K562 (cell line): ENCODE results near the gene GABRR1. TPM values are rescaled to one million over a fixed set of nuclear protein-coding genes. Genes with fewer than 3 reads are reported as not detected.

ENCODE experiments used
- ATAC-seq: fragments of 200-7000 bp; cut with Tn5 transposase; 3 replicates; pipeline ENCODE4 v1.9.1; 2020; ENCODE audit warnings: moderate library complexity
- BruUV-seq: library from RNA; stranded (reverse); fragments of 400-500 nt; replicated peaks from 2 replicates; lab custom pipeline; 2021; lab: Mats Ljungman, UMichigan
- CTCF ChIA-PET: fragments of 300-600 bp; formaldehyde crosslinking; extraction: SDS; loops from one replicate; lab custom pipeline; 2021; ENCODE audit warnings: low intra/inter-chr PET ratio; lab: Yijun Ruan, JAX
- POLR2A ChIA-PET: fragments of 300-600, 350-650 bp; sonication (Branson Sonifier 250); formaldehyde crosslinking; extraction: SDS; loops from one replicate; lab custom pipeline; 2021; ENCODE audit warnings: antibody characterized with exemption, inconsistent platforms; lab: Yijun Ruan, JAX
- DNase-seq, 4 experiments: peaks; one replicate each; pipeline versions ENCODE4 v3.0.0 to v3.0.0-alpha.2; 2011 to 2018; ENCODE audit warnings: low spot score in 3 of 4, mixed read lengths in 3 of 4; ENCODE audit errors: extremely low read depth in 1 of 4
- FAIRE-seq: peaks from 2 replicates; lab custom pipeline; 2011; peaks lifted over from hg19 to GRCh38; lab: Jason Lieb, UNC
- H2AFZ ChIP-seq: 2 replicates; pipeline ENCODE4 v1.6.0; 2011; ENCODE audit warnings: low read depth, low read length, control low read depth, inconsistent platforms
- H3K27ac ChIP-seq: fragments of 200-600 bp; 3 replicates; pipeline ENCODE4 v1.8.0; 2011; ENCODE audit warnings: low read depth, mild to moderate bottlenecking, control low read depth, inconsistent platforms, low read length, moderate library complexity, mixed read lengths; ENCODE audit errors: extremely low read depth
- H3K27me3 ChIP-seq, 2 experiments: fragments of 300-600 bp in 1 of 2; 2 replicates in 1 of 2; 3 replicates in 1 of 2; pipeline versions ENCODE4 v1.6.0 to v1.8.0; 2011; ENCODE audit warnings: inconsistent platforms in 2 of 2, low read length in 2 of 2, mild to moderate bottlenecking in 1 of 2, mixed read lengths in 1 of 2, moderate library complexity in 1 of 2; ENCODE audit not compliant: control insufficient read depth in 2 of 2, insufficient read depth in 2 of 2
- H3K36me3 ChIP-seq: fragments of 300-600 bp; 3 replicates; pipeline ENCODE4 v1.8.0; 2011; ENCODE audit warnings: mild to moderate bottlenecking, low read length, inconsistent platforms; ENCODE audit not compliant: control insufficient read depth, insufficient read depth
- H3K4me1 ChIP-seq, 2 experiments: fragments of 200-600 bp in 1 of 2; replicated peaks in 1 of 2; 2 replicates in 1 of 2; 3 replicates in 1 of 2; pipeline versions ENCODE4 v1.5.1 to v1.8.0; 2011; ENCODE audit warnings: inconsistent platforms in 2 of 2, low read length in 2 of 2, mild to moderate bottlenecking in 1 of 2, mixed read lengths in 1 of 2, moderate library complexity in 1 of 2; ENCODE audit not compliant: control insufficient read depth in 2 of 2, insufficient read depth in 2 of 2
- H3K4me2 ChIP-seq: 2 replicates; pipeline ENCODE4 v1.6.1; 2011; ENCODE audit warnings: low read length, control low read depth, inconsistent platforms, mixed read lengths; ENCODE audit not compliant: insufficient read depth
- H3K4me3 ChIP-seq: fragments of 200-600 bp; sonication (generic), shearing (Covaris generic); 2 replicates; pipeline ENCODE4 v1.5.1; 2016; ENCODE audit warnings: control low read depth, inconsistent platforms
- H3K79me2 ChIP-seq: fragments of 200-600 bp; 3 replicates; pipeline ENCODE4 v1.8.0; 2011; ENCODE audit warnings: low read length, inconsistent platforms; ENCODE audit not compliant: control insufficient read depth, insufficient read depth
- H3K9ac ChIP-seq, 2 experiments: 2 replicates each; pipeline versions ENCODE4 v1.6.0 to v1.6.1; 2011; ENCODE audit warnings: low read depth in 2 of 2, low read length in 2 of 2, control low read depth in 1 of 2, inconsistent platforms in 1 of 2, mild to moderate bottlenecking in 1 of 2, mixed read lengths in 1 of 2; ENCODE audit not compliant: insufficient read depth in 1 of 2
- H3K9me1 ChIP-seq: one replicate; pipeline ENCODE4 v1.6.0; 2011; ENCODE audit warnings: inconsistent platforms, mild to moderate bottlenecking, low read length, moderate library complexity; ENCODE audit not compliant: control insufficient read depth, insufficient read depth
- H3K9me3 ChIP-seq: replicated peaks from 2 replicates; pipeline ENCODE4 v1.5.1; 2011; ENCODE audit warnings: low read depth, low read length, inconsistent platforms; ENCODE audit not compliant: control insufficient read depth, insufficient read depth
- H4K20me1 ChIP-seq: replicated peaks from 2 replicates; pipeline ENCODE4 v1.6.1; 2011; ENCODE audit warnings: low read length, inconsistent platforms, mixed read lengths; ENCODE audit not compliant: control insufficient read depth, insufficient read depth
- ATF7 ChIP-seq: fragments of 450-650 bp; IDR thresholded peaks from 2 replicates; pipeline ENCODE4 v1.7.1; 2014; ENCODE audit warnings: mild to moderate bottlenecking, moderate library complexity
- FOXP4 ChIP-seq: sonication (generic); formaldehyde crosslinking; IDR thresholded peaks from 2 replicates; pipeline ENCODE4 v1.8.0; 2022; ENCODE audit warnings: mild to moderate bottlenecking, missing genetic modification reagents, borderline replicate concordance
- GTF2B ChIP-seq: IDR thresholded peaks from 2 replicates; pipeline ENCODE4 v1.6.1; 2011; ENCODE audit not compliant: insufficient read length; ENCODE audit errors: extremely low read depth
- HEY1 ChIP-seq: fragments of 250-450 bp; sonication (Bioruptor Pico); IDR thresholded peaks from 2 replicates; pipeline ENCODE4 v1.5.0; 2020; ENCODE audit warnings: mild to moderate bottlenecking, moderate library complexity, borderline replicate concordance
- ILK ChIP-seq: fragments of 450-650 bp; IDR thresholded peaks from 2 replicates; pipeline ENCODE4 v1.6.1; 2016; ENCODE audit warnings: missing genetic modification characterization, low read depth, mild to moderate bottlenecking, missing compliant biosample characterization, moderate library complexity, borderline replicate concordance
- MEF2A ChIP-seq: IDR thresholded peaks from 2 replicates; pipeline ENCODE4 v1.6.1; 2011; ENCODE audit warnings: low read depth, mild to moderate bottlenecking, low read length, moderate library complexity; ENCODE audit not compliant: control insufficient read depth
- RBBP5 ChIP-seq: fragments of 200-600 bp; sonication (generic); IDR thresholded peaks from 2 replicates; pipeline ENCODE4 v1.6.1; 2012; ENCODE audit warnings: borderline replicate concordance, mild to moderate bottlenecking, low read length, control low read depth, inconsistent platforms; ENCODE audit not compliant: insufficient read depth, poor library complexity, severe bottlenecking
- SMAD4 ChIP-seq: fragments of 250-450 bp; sonication (Bioruptor Pico); conservative IDR thresholded peaks from 2 replicates; pipeline ENCODE4 v1.8.0; 2021; ENCODE audit warnings: inconsistent platforms, mild to moderate bottlenecking, moderate library complexity
- STAT5A ChIP-seq: IDR thresholded peaks from 2 replicates; pipeline ENCODE4 v1.6.1; 2012; ENCODE audit warnings: low read length, inconsistent platforms, borderline replicate concordance
- ZNF407 ChIP-seq: fragments of 450-650 bp; IDR thresholded peaks from 2 replicates; pipeline ENCODE4 v1.6.1; 2016; ENCODE audit warnings: low read depth
- ZNF41 ChIP-seq: fragments of 250-450 bp; sonication (Bioruptor Pico); conservative IDR thresholded peaks from 2 replicates; pipeline ENCODE4 v1.4.0; 2020; ENCODE audit warnings: mild to moderate bottlenecking
- WGBS: fragments of 100-300 bp; shearing (Covaris generic); methylation state at CpG from one replicate; pipeline ENCODE4 v1.1.6; 2016; ENCODE audit warnings: low coverage, mixed read lengths; ENCODE audit not compliant: insufficient coverage; ENCODE audit errors: missing lambda C conversion rate; 5-methylcytosine and 5-hydroxymethylcytosine counted together
- in situ Hi-C: fragments of 300-500 bp; cut with MboI; formaldehyde crosslinking; loops from 4 replicates; pipeline ENCODE4 v1.15.0; 2018; ENCODE audit warnings: inconsistent platforms, mixed read lengths
- intact Hi-C: fragments of 100-400 bp; cut with micrococcal nuclease; formaldehyde crosslinking; loops from 2 replicates; pipeline ENCODE4 v1.14.2; 2022
- polyA plus RNA-seq, 8 experiments: library from polyadenylated mRNA; depleted of rRNA in 4 of 8; stranded (reverse) in 5 of 8; unstranded in 3 of 8; fragments of >200 nt; fragmentation: Nextera tagmentation in 2 of 8; fragmentation: Illumina TruSeq in 1 of 8; extraction: Ambion mirVana in 2 of 8; extraction: Trizol in 1 of 8; gene quantifications; 2 replicates each; pipeline versions ENCODE4 v1.2.1 to v1.2.3, GENCODE V29; 2011 to 2014; ENCODE audit warnings: inconsistent platforms in 1 of 8, missing spikeins in 1 of 8
- total RNA-seq, 7 experiments: library from RNA; depleted of rRNA in 6 of 7; stranded (reverse); fragments of >200 nt in 6 of 7; fragmentation: Illumina TruSeq in 2 of 7; extraction: Trizol in 2 of 7; gene quantifications; 2 replicates each; pipeline versions ENCODE4 v1.2.1 to v1.2.3, GENCODE V29; 2011 to 2021; ENCODE audit warnings: low replicate concordance in 1 of 7

Gene GABRR1
- total and polyA plus RNA-seq, 9 of the 15 experiments (the other 6 are each of a cell fraction or from before 2014, with no cell fraction given), result not detected

- no peaks in the 10 kb centered on the region for H3K4me1 ChIP-seq
- no peak for TF ChIP-seq SMAD4 (CRISPR knock-in tag)
- TF ChIP-seq ZNF41 (CRISPR knock-in tag), result no peak
- no peak for TF ChIP-seq GTF2B
- no peak for TF ChIP-seq ZNF407
- TF ChIP-seq ILK, result no peak
- TF ChIP-seq ATF7, result no peak
- TF ChIP-seq MEF2A, result no peak
- TF ChIP-seq HEY1, result no peak
- TF ChIP-seq FOXP4 (CRISPR knock-in tag), result no peak
- TF ChIP-seq RBBP5, result no peak
- TF ChIP-seq STAT5A, result no peak
Observed at GRCh38 chr6:89205819-89206218, 11.3 kb downstream of the GABRR1 start.

More at GRCh38 chr6:89205819-89206218, 11.3 kb downstream of the GABRR1 start:
- CTCF ChIA-PET, result no interaction called here
- no peaks in the 10 kb centered on the region for H4K20me1 ChIP-seq
- in situ Hi-C loops (no loop called here), intact Hi-C loops (no loop called here)
- POLR2A ChIA-PET, result interaction anchor here (0.7 kb wide), 1 partner anchor 14 kb away, joined by 3 read pairs; no protein-coding TSS in a partner anchor
- no peak overlapping the region for H3K9ac ChIP-seq
- no peaks in the 10 kb centered on the region for H3K36me3 ChIP-seq
- DNase-seq, result no peak
- no peak for FAIRE-seq
- no peak overlapping the region for H2AFZ ChIP-seq
- 0% methylated on average over 4 of the region's 4 CpGs for WGBS
- no peak for ATAC-seq
- BruUV-seq, result no TSS peak
- no peak overlapping the region for H3K27ac ChIP-seq
- H3K9me3 ChIP-seq, result no peaks in the 10 kb centered on the region
- H3K4me3 ChIP-seq, result no peak overlapping the region
- no peaks in the 10 kb centered on the region for H3K9me1 ChIP-seq
- H3K27me3 ChIP-seq, result peaks cover 4 to 16% of the 10 kb centered on the region in 2 experiments; a peak in 3 of 5 replicates
- no peak overlapping the region for H3K4me2 ChIP-seq
- no peaks in the 10 kb centered on the region for H3K79me2 ChIP-seq
